Activated T-cell treated with anti-CD3 and anti-CD28 coated beads for 24 hours (primary cell): ENCODE results near the gene ANAPC1.
"Not testable (repeated sequence)": the region's sequence is repeated elsewhere in the genome, so short reads cannot be mapped to it uniquely, and the experiment has no call there.

Experiments used
- DNase-seq: peaks from one replicate; pipeline ENCODE4 v3.0.0-alpha.2; 2020; ENCODE audit warnings: low read depth

The ANAPC1 gene

DNA sequence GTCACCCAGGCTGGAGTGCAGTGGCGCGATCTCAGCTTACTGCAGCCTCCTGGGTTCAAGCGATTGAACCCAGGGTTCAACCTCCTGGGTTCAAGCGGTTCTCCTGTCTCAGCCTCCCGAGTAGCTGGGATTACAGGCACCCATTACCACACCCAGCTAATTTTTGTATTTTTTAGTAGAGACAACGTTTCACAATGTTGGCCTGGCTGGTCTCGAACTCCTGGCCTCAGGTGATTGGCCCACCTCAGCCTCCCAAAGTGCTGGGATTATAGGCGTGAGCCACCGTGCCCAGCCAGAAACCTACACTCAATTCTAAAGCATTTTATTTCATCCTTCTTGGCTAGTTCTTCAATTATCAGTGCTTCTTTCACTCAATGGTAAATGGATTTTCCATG is 21.5 kb upstream of the ANAPC1 start:
- DNase-seq: not testable (repeated sequence)

- DNase-seq: no peak
Measured at GRCh38 chr2:111904726-111905474, 20.9 kb upstream of the ANAPC1 start.

- DNase-seq: no peak
Measured at GRCh38 chr2:111903930-111904439, 20.0 kb upstream of the ANAPC1 start.

- DNase-seq: no peak
Measured at GRCh38 chr2:111903516-111903915, 19.5 kb upstream of the ANAPC1 start.

GRCh38 chr2:111900859-111901258 is 16.9 kb upstream of the ANAPC1 start:
- DNase-seq: no peak

DNA sequence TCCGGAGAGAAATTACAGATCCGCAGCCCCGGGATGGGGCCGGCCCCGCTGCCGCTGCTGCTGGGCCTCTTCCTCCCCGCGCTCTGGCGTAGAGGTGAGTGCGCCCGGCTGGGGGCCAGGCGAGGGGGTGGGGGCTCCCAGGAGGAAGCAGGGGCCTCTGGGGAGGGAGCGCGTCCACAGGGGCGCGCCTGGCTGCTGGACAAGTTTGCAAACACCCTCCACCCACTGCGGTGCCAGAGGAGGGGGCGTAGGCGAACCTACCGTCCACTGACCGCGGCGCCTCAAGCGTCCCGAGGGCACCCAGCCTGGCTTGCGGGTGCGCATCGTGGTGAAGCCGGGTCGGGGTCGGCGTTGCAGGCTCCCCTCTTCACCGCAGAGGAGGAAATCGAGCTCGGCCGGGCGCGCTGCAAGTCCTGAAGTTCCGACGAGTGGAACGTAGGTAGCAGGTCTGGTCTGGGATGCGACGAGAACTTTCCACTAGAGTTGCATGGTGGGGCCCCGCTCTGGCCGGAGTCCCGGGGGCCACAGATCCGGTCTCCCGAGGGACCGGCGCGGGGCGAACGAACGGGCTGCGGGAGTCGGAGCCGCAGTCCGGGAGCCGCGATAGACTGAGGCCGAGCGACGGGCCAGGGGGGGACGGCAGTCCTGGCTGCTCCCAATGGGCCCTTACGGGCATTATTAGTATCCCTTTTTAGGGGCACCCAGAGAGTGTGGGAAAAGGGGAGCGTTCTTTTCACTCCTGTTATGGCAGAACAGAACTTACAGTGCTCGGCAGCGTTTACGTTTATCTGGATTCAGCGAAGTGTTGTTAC is 14.9 kb upstream of the ANAPC1 start:
- DNase-seq: no peak

- DNase-seq: no peak
Measured at GRCh38 chr2:111897924-111898702, 14.1 kb upstream of the ANAPC1 start, which contains the start of gene MERTK. MERTK (plus strand) TSS chr2:111898607; CDS start chr2:111898736, 129 bp downstream.

- DNase-seq: no peak
Measured at GRCh38 chr2:111897630-111897923, 13.6 kb upstream of the ANAPC1 start.

DNA sequence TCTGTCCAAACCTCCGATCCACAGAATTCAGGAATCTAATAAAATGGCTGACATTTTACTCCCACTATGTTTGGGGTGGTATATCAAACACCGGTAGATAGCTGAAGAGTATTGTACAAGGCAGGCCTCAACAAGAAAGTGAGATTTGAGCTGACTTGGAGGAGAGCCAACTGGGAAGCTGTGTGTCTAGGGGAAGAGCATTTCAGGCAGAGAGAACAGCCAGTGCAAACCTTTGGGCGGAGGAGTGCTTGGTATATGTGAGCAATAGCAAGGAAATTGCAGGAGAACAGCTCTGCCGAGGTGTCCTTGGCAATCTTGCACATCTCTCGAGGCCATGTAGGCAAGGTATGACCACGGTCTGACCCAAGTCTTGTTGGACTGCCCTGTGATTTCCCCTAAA is 12.6 kb upstream of the ANAPC1 start:
- no peak for DNase-seq

GRCh38 chr2:111896024-111896423 is 12.0 kb upstream of the ANAPC1 start:
- no peak for DNase-seq

DNA sequence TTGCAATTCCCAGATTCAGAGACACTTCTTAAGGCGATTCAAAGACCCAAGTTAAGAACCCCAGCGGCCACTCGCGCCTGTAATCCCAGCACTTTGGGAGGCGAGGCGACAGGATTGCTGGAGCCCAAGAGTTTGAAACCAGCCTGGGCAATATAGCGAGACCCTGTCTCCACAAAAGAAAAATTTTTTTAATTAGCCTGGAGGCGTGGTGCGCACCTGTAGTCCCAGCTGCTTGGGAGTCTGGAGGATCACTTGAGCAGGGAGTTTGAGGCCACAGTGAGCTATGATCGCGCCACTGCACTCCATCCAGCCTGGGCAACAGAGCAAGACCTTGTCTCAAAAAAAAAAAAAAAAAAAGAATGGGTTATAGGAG is 585 bp upstream of the ANAPC1 start:
- no peak for DNase-seq

DNA sequence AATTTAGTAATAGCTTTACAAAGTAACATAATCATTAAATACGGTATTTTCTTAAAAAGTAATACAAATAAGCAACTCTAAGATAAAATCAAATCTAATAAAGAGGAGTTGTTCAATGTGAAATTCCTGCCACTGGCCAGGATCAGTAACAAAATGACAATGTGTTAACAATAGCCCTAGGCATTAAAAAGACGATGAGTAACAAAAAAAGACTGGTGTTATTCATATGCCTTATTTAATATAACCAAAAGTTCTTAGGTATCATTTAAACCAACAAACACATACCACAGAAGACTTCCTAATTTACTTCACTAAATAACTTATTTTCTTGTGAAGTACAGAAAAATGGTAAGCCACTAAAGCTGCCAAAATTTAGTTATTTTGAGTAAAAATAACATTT is 11.2 kb downstream of the ANAPC1 start:
- DNase-seq: not testable (repeated sequence)

- DNase-seq: not testable (repeated sequence)
Measured at GRCh38 chr2:111865124-111865523, 18.9 kb downstream of the ANAPC1 start.

- not testable (repeated sequence) for DNase-seq
Measured at GRCh38 chr2:111860005-111860404, 24.0 kb downstream of the ANAPC1 start.

- DNase-seq: not testable (repeated sequence)
Measured at GRCh38 chr2:111852544-111852943, 31.4 kb downstream of the ANAPC1 start.

GRCh38 chr2:111850646-111851045 is 33.3 kb downstream of the ANAPC1 start:
- DNase-seq: not testable (repeated sequence)

DNA sequence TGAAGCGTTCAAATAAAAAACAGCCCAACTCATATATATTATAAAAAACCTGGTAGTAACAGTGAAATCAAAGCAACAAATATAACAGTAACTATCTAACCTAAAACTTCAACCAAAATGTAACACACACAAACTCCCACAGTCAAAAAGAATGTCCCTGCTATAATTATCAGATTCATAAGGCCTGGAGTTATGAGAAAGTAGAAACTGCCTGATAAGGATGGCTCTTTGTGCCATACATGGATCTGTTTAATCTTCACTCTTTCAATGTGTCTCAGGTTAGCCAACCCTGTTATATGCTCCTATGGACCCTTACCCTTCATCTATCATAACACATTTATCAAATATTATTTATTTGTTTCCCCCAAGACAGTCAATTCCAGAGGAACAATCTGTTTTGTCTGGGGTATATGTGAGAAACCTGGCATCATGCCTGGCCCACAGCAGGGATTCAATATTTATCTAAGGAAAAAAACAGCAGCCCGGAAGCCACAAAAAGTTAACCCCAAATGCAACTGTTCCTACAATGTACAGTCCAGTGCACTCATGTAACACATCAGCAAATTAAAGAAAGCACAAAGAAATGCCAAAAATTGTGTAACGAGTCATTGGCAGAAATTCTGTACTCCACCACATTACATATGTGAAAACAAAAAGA is 44.2 kb downstream of the ANAPC1 start:
- not testable (repeated sequence) for DNase-seq

DNA sequence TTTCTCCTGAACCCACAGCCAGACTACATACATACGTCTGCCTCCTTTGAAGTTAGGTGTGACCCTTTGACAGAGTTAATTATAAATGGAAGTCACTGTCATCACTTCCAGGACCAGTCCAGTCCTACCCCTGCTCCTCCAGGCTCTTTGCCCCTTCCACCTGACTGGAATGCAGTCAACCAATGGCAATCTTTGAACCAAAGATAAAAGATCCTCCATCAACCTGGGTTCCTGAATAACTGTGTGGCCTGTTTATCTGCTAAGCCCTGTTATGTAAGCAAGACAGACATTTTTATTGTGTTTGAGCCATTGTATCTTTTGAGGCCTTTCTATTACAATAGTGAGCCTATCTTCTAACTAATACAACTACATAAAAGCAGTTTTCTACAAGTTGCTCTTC is 45.0 kb downstream of the ANAPC1 start:
- not testable (repeated sequence) for DNase-seq

DNA sequence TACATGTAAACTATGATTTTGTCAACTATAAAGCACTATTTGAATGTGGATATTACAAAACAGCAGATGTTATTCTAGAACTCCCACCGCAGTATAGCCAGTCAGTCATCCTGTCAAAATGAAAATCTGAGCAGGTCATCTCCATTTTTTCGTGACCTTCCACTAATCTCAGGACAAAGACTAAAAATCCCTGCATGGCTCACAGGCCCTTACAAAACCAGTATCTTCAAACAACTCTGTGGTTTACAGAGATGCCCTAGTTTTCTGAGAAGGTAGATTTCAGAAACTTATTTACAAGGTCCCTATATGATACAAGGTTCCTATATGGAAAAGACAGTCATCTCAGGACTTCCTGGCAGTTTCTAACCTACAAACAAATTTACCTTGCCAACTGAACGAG is 49.8 kb downstream of the ANAPC1 start:
- DNase-seq: not testable (repeated sequence)

DNA sequence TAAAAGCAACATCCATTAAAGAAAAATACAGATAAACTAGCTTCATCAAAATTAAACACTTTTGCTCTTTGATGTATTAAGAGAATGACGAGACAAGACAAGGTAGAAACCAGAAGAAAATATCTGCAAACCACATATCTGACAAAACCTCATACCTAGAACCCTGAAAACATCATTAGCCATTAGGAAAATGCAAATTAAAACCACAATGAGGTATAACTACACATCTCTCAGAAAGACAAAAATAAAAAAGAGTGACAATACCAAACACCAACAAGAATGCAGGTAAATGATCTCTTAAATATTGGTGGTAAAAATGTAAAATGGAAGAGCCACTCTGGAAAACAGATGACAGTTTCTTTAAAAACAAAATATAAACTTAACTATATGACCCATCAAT is 53.5 kb downstream of the ANAPC1 start:
- DNase-seq: not testable (repeated sequence)

GRCh38 chr2:111828217-111828766 is 55.7 kb downstream of the ANAPC1 start:
- DNase-seq: not testable (repeated sequence)
